ENCODE measurements around the gene SDC1.

- TF ChIP-seq CTCF (conservative IDR thresholded peaks at IDR 0.05; ENCODE audit: low read length) (no peak), EZH2phosphoT487 (IDR thresholded peaks at IDR 0.05; ENCODE audit: borderline replicate concordance, low read depth, low read length) (no peak)
These were observed 15.4 kb downstream of the SDC1 start for GRCh38 chr2:20209373-20210109.
